OCI-LY7 (cell line): ENCODE measurements around the gene AGGF1. TPM values are rescaled to one million over a fixed set of nuclear protein-coding genes. Genes with fewer than 3 reads are reported as not detected.

Source experiments
- BruUV-seq: library from RNA; stranded (reverse); fragments of 400-500 nt; replicated peaks from 2 replicates; lab custom pipeline; 2021; lab: Mats Ljungman, UMichigan
- CTCF ChIA-PET: fragments of 300-600 bp; sonication (Branson Sonifier 250); formaldehyde crosslinking; loops from one replicate; lab custom pipeline; 2022; ENCODE audit warnings: antibody characterized with exemption; ENCODE audit not compliant: unreplicated experiment; lab: Charles Lee
- POLR2A ChIA-PET: fragments of 300-600 bp; sonication (Branson Sonifier 250); formaldehyde crosslinking; loops from one replicate; lab custom pipeline; 2022; ENCODE audit warnings: antibody characterized with exemption; lab: Charles Lee
- DNase-seq: peaks from one replicate; pipeline ENCODE4 v3.0.0-alpha.2; 2015; ENCODE audit warnings: low spot score
- H2AFZ ChIP-seq: fragments of 200-600 bp; sonication (generic), shearing (Covaris generic); 2 replicates; pipeline ENCODE4 v1.6.1; 2014; ENCODE audit warnings: mild to moderate bottlenecking, antibody characterized with exemption, low read length, moderate library complexity
- H3K27ac ChIP-seq: fragments of 200-600 bp; sonication (generic); 2 replicates; pipeline ENCODE4 v1.5.1; 2014; ENCODE audit warnings: mixed run types, low read depth, mild to moderate bottlenecking, moderate library complexity, low read length, inconsistent platforms; ENCODE audit not compliant: poor library complexity, severe bottlenecking
- H3K36me3 ChIP-seq: fragments of 200-600 bp; sonication (generic); 2 replicates; pipeline ENCODE4 v1.6.1; 2014; ENCODE audit warnings: mild to moderate bottlenecking, antibody characterized with exemption, low read length, moderate library complexity, mixed read lengths; ENCODE audit not compliant: insufficient read depth
- H3K4me1 ChIP-seq: fragments of 200-600 bp; sonication (generic); 2 replicates; pipeline ENCODE4 v1.5.1; 2014; ENCODE audit warnings: mild to moderate bottlenecking, low read length; ENCODE audit not compliant: insufficient read depth, poor library complexity, severe bottlenecking
- H3K4me2 ChIP-seq: fragments of 200-600 bp; sonication (generic); 2 replicates; pipeline ENCODE4 v1.6.1; 2014; ENCODE audit warnings: mild to moderate bottlenecking, low read length
- H3K4me3 ChIP-seq: fragments of 200-600 bp; sonication (generic); 2 replicates; pipeline ENCODE4 v1.5.1; 2014; ENCODE audit warnings: mild to moderate bottlenecking, low read depth, low read length; ENCODE audit not compliant: poor library complexity, severe bottlenecking
- H3K79me2 ChIP-seq: fragments of 200-600 bp; sonication (generic); 2 replicates; pipeline ENCODE4 v1.6.1; 2016; ENCODE audit warnings: low read depth, mild to moderate bottlenecking, low read length, moderate library complexity, mixed read lengths; ENCODE audit not compliant: insufficient read depth
- H3K9me2 ChIP-seq: fragments of 200-600 bp; sonication (generic); 2 replicates; pipeline ENCODE4 v1.6.1; 2016; ENCODE audit warnings: mild to moderate bottlenecking, low read length, mixed read lengths; ENCODE audit not compliant: insufficient read depth
- H3K9me3 ChIP-seq: fragments of 200-600 bp; sonication (generic); 2 replicates; pipeline ENCODE4 v1.6.1; 2014; ENCODE audit warnings: mild to moderate bottlenecking, mixed run types, low read length, mixed read lengths
- H4K20me1 ChIP-seq: fragments of 200-600 bp; sonication (generic); 2 replicates; pipeline ENCODE4 v1.6.1; 2014; ENCODE audit warnings: mild to moderate bottlenecking, antibody characterized with exemption, low read length, moderate library complexity, mixed read lengths; ENCODE audit not compliant: insufficient read depth
- CTCF ChIP-seq: fragments of 200-600 bp; sonication (generic); conservative IDR thresholded peaks from 2 replicates; pipeline ENCODE4 v1.5.1; 2014; ENCODE audit warnings: mild to moderate bottlenecking, antibody characterized with exemption, low read length, moderate library complexity, mixed read lengths
- EZH2phosphoT487 ChIP-seq: fragments of 200-600 bp; sonication (generic); IDR thresholded peaks from 2 replicates; pipeline ENCODE4 v1.6.1; 2018; ENCODE audit warnings: low read depth, borderline replicate concordance, mild to moderate bottlenecking, mixed run types, antibody characterized with exemption, low read length, moderate library complexity, mixed read lengths
- intact Hi-C: fragments of 100-400 bp; cut with micrococcal nuclease; formaldehyde crosslinking; loops from one replicate; pipeline ENCODE4 v1.10.0; 2022; ENCODE audit not compliant: unreplicated experiment
- total RNA-seq, 2 experiments: library from RNA; depleted of rRNA in 1 of 2; stranded (reverse); fragments of >200 nt in 1 of 2; shearing (Covaris generic) in 1 of 2; gene quantifications; 2 replicates each; pipeline ENCODE4 v1.2.3, GENCODE V29; 2014 to 2022

The AGGF1 gene
- total RNA-seq, 2 experiments from 2014 or later = 18.5 to 33.6 TPM

- no TSS peak for BruUV-seq
- H3K4me1 ChIP-seq = no peaks in the 10 kb centered on the region
- TF ChIP-seq EZH2phosphoT487 (no peak), CTCF (no peak)
- H3K9me3 ChIP-seq = no peaks in the 10 kb centered on the region
- peaks cover 80% of the 10 kb centered on the region for H3K36me3 ChIP-seq
- no peaks in the 10 kb centered on the region for H4K20me1 ChIP-seq
- no peak overlapping the region for H2AFZ ChIP-seq
- H3K79me2 ChIP-seq = no peaks in the 10 kb centered on the region
- H3K27ac ChIP-seq = no peak overlapping the region
- no peak overlapping the region for H3K4me3 ChIP-seq
- no peaks in the 10 kb centered on the region for H3K9me2 ChIP-seq
- DNase-seq = no peak
- CTCF ChIA-PET = no interaction called here
- no peak overlapping the region for H3K4me2 ChIP-seq
- intact Hi-C loops = no loop called here
- POLR2A ChIA-PET = interaction anchor here (1.3 kb wide), 1 partner anchor 9 kb away, joined by 6 read pairs; no protein-coding TSS in a partner anchor
Observed at GRCh38 chr5:77066823-77067442, 36.7 kb downstream of the AGGF1 start.

GRCh38 chr5:77073667-77074066, 43.5 kb downstream of the AGGF1 start:
- Histone ChIP-seq H2AFZ (no peak overlapping the region), H3K27ac (no peak overlapping the region), H4K20me1 (peaks cover 3% of the 10 kb centered on the region; the same call in 1 of the 2 replicates), H3K4me1 (no peaks in the 10 kb centered on the region), H3K4me3 (no peak overlapping the region), H3K9me2 (no peaks in the 10 kb centered on the region), H3K9me3 (no peaks in the 10 kb centered on the region), H3K79me2 (no peaks in the 10 kb centered on the region), H3K4me2 (no peak overlapping the region), H3K36me3 (peaks cover 47% of the 10 kb centered on the region)
- intact Hi-C loops = no loop called here
- POLR2A ChIA-PET = interaction anchor here (1.5 kb wide), 1 partner anchor 9 kb away, joined by 4 read pairs; no protein-coding TSS in a partner anchor
- TF ChIP-seq EZH2phosphoT487 (no peak), CTCF (no peak)
- BruUV-seq = no TSS peak
- CTCF ChIA-PET = no interaction called here
- no peak for DNase-seq

GRCh38 chr5:77074745-77075144, 44.5 kb downstream of the AGGF1 start:
- Histone ChIP-seq H3K4me1 (no peaks in the 10 kb centered on the region), H3K27ac (no peak overlapping the region), H3K4me3 (no peak overlapping the region), H3K9me2 (no peaks in the 10 kb centered on the region), H3K9me3 (no peaks in the 10 kb centered on the region), H4K20me1 (peaks cover 3% of the 10 kb centered on the region; the same call in 1 of the 2 replicates), H3K4me2 (no peak overlapping the region), H3K36me3 (peaks cover 40% of the 10 kb centered on the region), H2AFZ (no peak overlapping the region), H3K79me2 (no peaks in the 10 kb centered on the region)
- DNase-seq = no peak
- POLR2A ChIA-PET = no interaction called here
- TF ChIP-seq EZH2phosphoT487 (no peak), CTCF (no peak)
- intact Hi-C loops = no loop called here
- CTCF ChIA-PET = no interaction called here
- BruUV-seq = no TSS peak
